HG02798 (cell line): Measurements from ENCODE around the gene NANS.

ENCODE experiments used
- ATAC-seq: cut with Tn5 transposase; IDR thresholded peaks from one replicate; pipeline ENCODE4 v1.9.1; 2021; ENCODE audit warnings: mild to moderate bottlenecking; ENCODE audit not compliant: unreplicated experiment, poor library complexity

Gene NANS

DNA sequence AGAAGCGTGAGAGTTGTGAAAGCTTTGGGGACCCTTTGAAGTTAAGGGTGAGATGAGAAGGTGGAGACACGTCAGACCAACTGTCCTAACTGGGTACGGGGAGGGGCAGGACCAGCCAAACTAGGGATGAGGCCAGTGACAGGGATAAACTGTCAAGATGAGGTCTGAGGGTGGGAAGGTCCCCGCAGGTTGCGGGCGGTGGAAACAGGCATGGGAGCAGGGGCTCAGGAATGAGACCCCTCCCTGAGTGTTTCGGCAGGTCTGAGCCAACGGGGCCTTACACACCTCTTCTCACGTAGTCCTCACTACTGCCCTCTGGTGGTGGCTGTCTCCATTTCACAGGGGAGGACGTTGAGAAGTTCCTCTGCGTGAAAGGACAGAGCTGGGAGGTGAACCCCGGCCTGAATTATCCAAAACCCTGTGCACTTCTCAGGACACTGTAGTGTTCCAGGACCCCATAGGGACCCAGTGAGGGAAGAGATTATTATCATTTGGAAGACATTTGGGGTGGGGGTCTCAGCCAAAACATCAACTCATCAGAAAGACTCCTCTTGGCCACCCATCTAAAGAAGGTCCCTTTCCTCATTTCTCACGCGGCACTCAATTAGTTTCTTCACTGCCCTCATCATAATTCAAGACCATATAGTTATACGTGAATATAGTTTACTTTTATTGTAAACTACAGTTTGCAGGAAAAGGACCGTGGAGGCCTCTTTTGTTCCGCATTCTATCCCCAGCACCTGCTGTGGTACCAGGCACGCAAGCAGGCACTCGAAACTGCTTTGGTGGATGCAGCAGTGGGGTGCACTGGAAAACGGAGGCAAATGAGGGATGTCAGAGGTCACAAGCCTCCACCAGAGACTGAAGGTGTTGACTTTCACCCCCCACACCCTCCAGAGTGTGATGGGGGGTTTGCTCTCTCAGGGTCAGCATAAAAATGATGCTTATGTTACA is 21.7 kb upstream of the NANS start:
- peak; percentile 71 for ATAC-seq

DNA sequence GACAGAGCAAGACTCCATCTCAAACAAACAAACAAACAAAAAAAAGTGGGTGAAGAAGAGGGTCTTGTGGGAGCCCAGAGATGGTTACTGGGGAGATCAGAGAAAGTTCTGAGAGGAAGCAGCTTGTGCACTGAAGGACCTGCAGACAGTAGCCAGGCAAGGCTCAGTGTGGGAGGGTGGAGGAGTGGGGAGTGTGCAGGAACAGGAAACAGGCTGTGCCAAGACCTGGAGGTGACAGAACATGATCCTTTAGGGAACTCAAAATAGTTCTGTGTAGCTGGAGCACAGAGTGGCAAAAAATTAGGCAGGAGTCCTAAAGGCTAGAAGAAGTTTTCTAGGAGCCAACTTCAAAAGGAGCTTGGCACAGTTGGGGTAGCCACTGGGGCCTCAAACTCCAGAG is 19.2 kb upstream of the NANS start:
- ATAC-seq = no peak

DNA sequence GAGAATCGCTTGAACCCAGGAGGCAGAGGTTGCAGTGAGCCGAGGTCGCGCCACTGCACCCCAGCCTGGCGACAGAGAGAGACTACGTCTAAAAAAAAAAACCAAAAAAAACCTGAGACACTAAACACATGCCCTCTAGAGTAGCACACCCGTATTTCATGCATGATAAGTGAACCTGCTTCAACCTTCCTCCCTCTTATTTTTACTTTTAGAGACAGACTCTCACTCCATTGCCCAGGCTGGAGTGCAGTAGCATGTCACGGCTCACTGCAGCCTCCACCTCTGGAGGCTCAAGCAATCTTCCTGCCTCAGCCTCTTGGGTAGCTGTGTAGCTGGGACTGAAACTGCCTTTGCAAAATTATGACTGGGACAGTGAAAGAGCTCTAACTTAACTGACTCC is 17.6 kb upstream of the NANS start:
- peak; percentile 30 for ATAC-seq

DNA sequence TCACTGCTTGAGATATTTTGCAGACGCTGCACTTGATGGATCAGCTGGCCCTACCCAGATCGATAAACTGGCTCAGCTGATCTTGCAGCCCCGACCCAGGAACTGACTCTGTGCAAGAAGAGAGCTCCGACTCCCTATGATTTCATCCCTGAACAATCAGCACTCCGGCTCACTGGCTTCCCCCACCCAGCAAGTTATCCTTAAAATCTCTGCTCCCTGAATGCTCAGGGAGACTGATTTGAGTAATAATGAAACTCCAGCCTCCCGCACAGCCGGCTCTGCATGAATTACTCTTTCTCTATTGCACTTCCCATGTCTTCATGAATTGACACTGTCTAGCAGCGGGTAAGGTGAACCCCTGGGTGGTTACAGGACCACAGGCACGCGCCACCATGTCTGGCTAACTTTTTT is 16.9 kb upstream of the NANS start:
- no peak for ATAC-seq

- ATAC-seq = no peak
Measured at GRCh38 chr9:98040212-98040611, 16.3 kb upstream of the NANS start.

DNA sequence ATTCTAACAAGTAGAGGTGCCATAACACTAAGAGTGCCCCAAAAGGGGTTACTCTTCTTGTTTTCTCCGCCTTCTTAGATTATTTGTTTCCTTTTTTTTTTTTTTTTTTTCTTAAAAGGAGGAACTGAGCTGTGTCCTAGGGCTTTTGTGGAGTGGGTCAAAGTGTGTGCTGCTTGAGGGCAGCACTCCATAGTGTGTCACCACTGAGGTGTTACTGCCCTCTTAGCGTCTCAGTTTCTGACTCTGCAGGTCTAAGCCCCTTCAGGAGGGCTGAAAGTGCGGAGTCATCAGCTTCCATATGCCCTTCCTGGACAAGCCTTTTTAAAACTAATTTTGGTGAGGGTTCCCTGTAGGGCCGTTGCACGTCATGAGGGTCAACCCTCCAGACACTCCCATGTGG is 12.6 kb upstream of the NANS start:
- no peak for ATAC-seq

DNA sequence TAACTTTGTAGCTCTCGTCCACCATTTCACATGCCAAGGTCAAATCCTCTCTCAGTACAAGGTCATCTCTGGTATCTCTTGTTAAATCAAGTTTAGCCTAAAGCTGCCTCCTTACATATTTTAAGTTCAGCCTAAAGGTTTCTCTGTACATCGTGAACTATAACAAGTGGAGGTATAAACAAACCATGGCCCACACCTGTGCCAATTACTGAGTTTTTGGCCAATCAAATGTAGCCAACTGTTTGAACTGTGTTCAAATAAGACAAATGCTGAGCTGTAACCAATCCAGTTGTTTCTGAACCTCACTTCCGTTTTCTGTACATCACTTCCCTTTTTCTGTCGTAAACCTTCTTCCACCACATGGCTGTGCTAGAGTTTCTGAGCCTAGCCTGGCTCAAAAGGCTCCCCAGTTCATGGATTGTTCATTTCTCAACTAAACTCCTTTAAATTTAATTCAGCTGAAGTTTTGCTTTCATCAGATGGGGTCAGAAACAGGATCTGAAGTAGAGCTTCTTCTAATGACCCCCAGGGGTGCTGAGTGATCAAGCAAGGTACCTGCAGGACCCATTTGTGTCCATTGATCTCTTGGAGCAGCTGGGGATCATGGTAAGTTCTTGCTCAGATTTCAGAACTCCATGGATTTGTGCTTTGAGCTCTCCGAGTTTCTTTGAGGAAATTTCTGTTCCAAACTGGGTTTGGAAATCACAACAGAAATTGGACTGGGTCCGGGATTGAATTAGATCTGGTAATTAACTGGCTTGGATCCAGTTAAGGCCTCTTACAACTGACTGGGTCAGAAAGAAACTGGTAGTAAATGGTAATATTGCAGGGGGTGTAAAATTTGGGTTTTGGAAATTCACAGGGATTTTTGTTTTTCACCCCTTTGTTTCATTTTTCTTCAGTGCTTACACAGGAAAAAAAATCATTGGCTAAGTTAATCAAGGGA is 11.0 kb upstream of the NANS start:
- ATAC-seq = peak; percentile 89

DNA sequence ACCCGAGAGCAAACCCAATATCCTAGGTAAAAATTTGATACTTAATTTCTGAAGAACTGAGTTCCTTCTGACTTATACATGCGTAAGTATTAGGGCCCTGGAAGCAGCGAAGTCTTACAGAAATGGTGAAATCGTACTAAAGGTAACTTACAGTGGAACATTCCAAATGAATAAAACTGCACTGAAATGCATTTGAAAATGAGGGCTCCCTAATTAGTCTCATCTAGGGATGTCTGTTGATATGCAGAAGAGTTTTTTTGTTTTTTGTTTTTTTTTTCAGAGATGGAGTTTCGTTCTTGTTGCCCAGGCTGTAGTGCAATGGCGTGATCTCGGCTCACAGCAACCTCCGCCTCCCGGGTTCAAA is 10.4 kb upstream of the NANS start:
- ATAC-seq = no peak

GRCh38 chr9:98047002-98047401 is 9.5 kb upstream of the NANS start:
- ATAC-seq = no peak

GRCh38 chr9:98049288-98050072 is 7.1 kb upstream of the NANS start:
- no peak for ATAC-seq

- no peak for ATAC-seq
Measured at GRCh38 chr9:98050351-98050750, 6.2 kb upstream of the NANS start.

DNA sequence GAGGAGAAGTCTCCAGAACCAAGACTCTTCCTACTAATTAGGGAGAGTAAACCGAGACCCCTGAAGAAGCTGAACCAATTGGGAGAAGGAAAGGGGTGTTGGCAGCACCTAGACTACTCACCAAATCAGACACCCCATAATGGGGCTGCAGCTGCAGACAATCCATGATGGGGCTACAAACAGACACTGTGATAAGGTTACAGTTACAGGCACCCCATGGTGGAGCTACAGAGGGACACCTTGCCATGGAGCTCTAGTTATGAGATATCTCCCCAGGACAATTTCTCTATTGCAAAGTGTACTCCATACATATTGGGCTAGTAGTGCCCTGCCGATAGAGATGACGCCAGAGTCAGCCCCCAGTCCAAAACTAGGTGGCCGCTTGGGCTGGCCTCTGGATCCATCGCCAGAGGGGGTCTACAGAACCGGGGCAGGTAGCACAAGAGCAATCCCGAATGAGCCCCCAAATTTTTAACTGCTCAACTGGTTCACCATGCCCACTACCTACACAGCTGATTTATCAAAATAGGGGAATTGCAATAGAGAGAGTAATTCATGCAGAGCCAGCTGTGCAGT is 2.1 kb upstream of the NANS start:
- no peak for ATAC-seq

DNA sequence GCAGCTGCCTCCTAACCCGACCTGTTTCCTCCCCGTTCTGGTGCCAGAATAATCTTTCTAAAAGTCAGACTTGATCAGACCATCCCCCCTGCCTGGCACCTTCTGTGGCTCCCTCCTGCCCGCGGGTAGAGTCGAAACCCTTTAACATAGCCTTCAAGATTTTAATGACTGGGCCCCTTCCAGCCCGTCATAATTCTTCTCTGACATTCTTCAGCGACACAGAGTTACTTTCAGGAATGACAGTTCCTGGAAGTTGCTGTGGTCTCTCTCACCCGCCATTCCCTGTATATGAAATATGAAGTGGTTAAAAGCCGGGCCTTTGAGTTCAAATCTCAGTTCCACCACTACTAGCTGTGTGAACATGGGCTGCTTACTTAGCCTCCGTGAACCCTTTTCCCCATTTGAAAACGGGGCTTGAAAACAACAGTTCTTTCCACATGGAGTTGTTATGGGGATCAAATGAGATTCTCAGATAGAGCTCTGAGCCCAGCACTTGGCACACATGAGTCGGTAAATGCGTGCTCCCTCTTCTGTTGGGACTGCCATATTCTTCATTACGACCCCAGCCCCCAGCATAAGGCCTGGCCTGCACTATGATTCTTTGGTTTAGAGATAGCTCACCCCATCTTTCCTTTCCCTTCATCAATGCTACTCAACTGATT is 737 bp downstream of the NANS start:
- ATAC-seq = no peak

DNA sequence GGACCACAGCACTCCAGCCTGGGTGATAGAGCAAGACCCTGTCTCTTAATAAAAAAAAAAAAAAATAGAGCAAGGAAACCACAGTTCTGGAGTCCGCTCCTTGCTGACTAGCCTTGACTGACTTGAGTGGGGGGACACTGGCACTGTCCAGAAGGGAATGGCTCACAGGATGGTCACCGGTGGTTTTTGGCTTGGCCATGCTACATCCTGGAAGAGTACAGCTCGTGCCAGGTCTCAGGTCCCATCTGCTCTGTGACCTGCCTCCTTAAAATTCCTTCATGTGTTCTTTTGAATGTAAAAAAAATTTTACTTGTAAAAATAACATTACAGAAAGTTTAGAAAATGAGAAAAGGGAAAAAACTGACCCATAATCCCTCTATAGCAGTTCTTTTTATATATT is 5.6 kb downstream of the NANS start:
- no peak for ATAC-seq

- ATAC-seq = no peak
Measured at GRCh38 chr9:98064623-98065392, 8.3 kb downstream of the NANS start.

DNA sequence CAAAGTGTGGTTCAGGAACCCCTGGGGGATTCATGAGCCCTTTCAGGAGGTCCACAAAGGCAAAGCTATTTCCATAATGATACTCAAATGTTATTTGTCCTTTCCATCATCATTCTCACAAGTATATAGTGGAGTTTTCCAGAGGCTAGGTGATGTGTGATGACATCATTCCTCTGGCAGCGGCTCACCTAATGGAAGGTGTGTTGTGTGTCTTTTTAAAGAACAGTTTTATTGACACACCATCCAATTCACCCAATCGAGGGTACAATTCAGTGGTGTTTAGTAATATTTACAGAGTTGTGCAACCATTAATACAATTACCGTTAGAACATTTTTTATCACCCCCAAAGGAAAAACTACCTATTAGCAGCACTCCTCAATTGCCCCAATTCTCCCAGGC is 9.7 kb downstream of the NANS start:
- no peak for ATAC-seq

DNA sequence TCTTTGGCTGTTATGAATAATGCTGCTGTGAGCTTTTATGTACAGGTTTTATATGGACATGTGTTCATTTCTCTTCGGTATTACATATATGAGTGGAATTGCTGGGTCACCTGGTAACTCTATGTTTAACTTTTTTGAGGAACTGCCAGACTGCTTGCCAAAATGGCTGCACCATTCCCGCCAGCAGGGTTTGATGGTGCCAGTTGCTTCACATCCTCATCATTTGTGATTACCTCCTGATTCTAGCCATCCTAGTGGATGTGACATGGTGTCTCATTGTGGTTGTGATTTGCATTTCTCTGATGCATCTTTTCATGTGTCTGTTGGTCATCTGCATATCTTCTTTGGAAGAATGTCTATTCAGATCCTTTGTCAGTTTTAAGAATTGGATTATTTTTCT is 10.7 kb downstream of the NANS start:
- ATAC-seq = no peak

DNA sequence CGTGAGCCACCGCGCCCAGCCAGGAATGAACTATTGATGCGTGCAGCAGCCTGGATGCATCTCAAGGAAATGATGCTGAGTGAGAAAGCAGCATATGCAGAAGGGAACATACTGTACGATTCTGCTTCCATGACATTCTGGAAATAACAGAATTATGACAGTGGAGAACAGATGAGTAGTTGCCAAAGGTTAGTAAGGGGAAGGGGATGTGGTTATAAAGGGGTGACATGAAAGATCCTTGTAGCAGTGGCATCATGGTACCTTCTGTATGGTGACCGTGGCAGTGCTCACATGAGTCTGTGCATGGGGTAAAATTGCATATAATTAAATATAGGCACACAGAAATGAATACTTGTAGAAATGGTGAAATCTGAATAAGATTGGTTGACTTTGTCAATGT is 13.0 kb downstream of the NANS start:
- no peak for ATAC-seq

DNA sequence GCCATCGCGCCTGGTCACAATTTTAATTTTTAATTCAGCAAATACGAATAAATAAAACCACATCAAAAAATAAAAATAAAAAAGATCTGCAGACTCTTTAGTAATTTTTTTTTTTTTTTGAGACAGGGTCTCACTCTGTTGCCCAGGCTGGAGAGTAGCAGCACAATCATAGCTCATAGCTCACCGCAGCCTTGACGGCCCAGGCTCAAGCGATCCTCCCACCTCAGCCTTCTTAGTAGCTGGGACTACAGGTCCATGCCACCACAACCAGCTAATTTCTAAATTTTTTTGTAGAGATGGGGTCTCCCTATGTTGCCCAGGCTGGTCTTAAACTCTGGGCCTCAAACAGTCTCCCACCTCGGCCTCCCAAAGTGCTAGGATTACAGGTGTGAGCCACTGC is 14.2 kb downstream of the NANS start:
- ATAC-seq = no peak
